H9 (cell line): ENCODE results near the gene EFCAB10. TPM values are rescaled to one million over a fixed set of nuclear protein-coding genes. Genes with fewer than 3 reads are reported as not detected.
A peak's percentile ranks its signal among the peaks of the same experiment; 100 is the strongest.

Experiments
- DNase-seq: peaks from one replicate; pipeline ENCODE4 v3.0.0-alpha.2; 2017
- H2AFZ ChIP-seq: one replicate; pipeline ENCODE4 v1.6.1; 2013; ENCODE audit warnings: mild to moderate bottlenecking, low read length, control low read depth, moderate library complexity
- H2AK5ac ChIP-seq: 2 replicates; pipeline ENCODE4 v1.6.1; 2013; ENCODE audit warnings: low read length, control low read depth, mixed read lengths; ENCODE audit not compliant: insufficient read length
- H2BK120ac ChIP-seq: one replicate; pipeline ENCODE4 v1.6.1; 2013; ENCODE audit warnings: low read depth, mild to moderate bottlenecking, low read length, control low read depth, inconsistent platforms; ENCODE audit not compliant: poor library complexity, severe bottlenecking
- H2BK12ac ChIP-seq: 2 replicates; pipeline ENCODE4 v1.6.1; 2013; ENCODE audit warnings: low read length, control low read depth, mixed read lengths, low read depth; ENCODE audit not compliant: insufficient read length
- H2BK15ac ChIP-seq: 2 replicates; pipeline ENCODE4 v1.6.1; 2013; ENCODE audit warnings: low read depth, low read length, control low read depth
- H2BK20ac ChIP-seq: one replicate; pipeline ENCODE4 v1.6.1; 2013; ENCODE audit warnings: low read depth, mild to moderate bottlenecking, low read length, control low read depth, inconsistent platforms; ENCODE audit not compliant: poor library complexity, severe bottlenecking
- H2BK5ac ChIP-seq: 2 replicates; pipeline ENCODE4 v1.6.1; 2013; ENCODE audit warnings: low read length, control low read depth, mixed read lengths; ENCODE audit not compliant: insufficient read length
- H3K14ac ChIP-seq: 2 replicates; pipeline ENCODE4 v1.6.1; 2013; ENCODE audit warnings: low read length, control low read depth; ENCODE audit not compliant: insufficient read depth
- H3K18ac ChIP-seq: 2 replicates; pipeline ENCODE4 v1.6.1; 2013; ENCODE audit warnings: low read depth, mild to moderate bottlenecking, mixed read lengths, low read length, control low read depth; ENCODE audit not compliant: insufficient read length
- H3K23ac ChIP-seq: 2 replicates; pipeline ENCODE4 v1.6.1; 2013; ENCODE audit warnings: low read length, control low read depth, mixed read lengths, low read depth; ENCODE audit not compliant: insufficient read length
- H3K23me2 ChIP-seq: 2 replicates; pipeline ENCODE4 v1.6.1; 2013; ENCODE audit warnings: low read depth, mild to moderate bottlenecking, mixed read lengths, low read length, control low read depth; ENCODE audit not compliant: insufficient read length, poor library complexity, severe bottlenecking
- H3K27ac ChIP-seq: 2 replicates; pipeline ENCODE4 v1.5.1; 2013; ENCODE audit warnings: low read length, control low read depth, mixed read lengths, low read depth; ENCODE audit not compliant: insufficient read length
- H3K27me3 ChIP-seq: 2 replicates; pipeline ENCODE4 v1.6.1; 2013; ENCODE audit warnings: low read length, control low read depth, inconsistent platforms; ENCODE audit not compliant: insufficient read depth
- H3K4ac ChIP-seq: 2 replicates; pipeline ENCODE4 v1.6.1; 2013; ENCODE audit warnings: low read depth, mild to moderate bottlenecking, control low read depth, inconsistent platforms, low read length, moderate library complexity
- H3K4me1 ChIP-seq: 2 replicates; pipeline ENCODE4 v1.6.1; 2013; ENCODE audit warnings: low read length, control low read depth, inconsistent platforms; ENCODE audit not compliant: insufficient read depth
- H3K4me2 ChIP-seq: 2 replicates; pipeline ENCODE4 v1.6.1; 2013; ENCODE audit warnings: low read length, control low read depth, mixed read lengths; ENCODE audit not compliant: insufficient read length, insufficient read depth
- H3K56ac ChIP-seq: 2 replicates; pipeline ENCODE4 v1.6.1; 2013; ENCODE audit warnings: low read depth, mild to moderate bottlenecking, mixed read lengths, low read length, control low read depth; ENCODE audit not compliant: insufficient read length
- H3K79me1 ChIP-seq: 2 replicates; pipeline ENCODE4 v1.6.1; 2013; ENCODE audit warnings: low read depth, mild to moderate bottlenecking, moderate library complexity, low read length, control low read depth, inconsistent platforms; ENCODE audit not compliant: insufficient read depth, poor library complexity, severe bottlenecking
- H3K79me2 ChIP-seq: 2 replicates; pipeline ENCODE4 v1.6.1; 2013; ENCODE audit warnings: low read length, control low read depth, inconsistent platforms; ENCODE audit not compliant: insufficient read depth
- H3K9ac ChIP-seq: 2 replicates; pipeline ENCODE4 v1.6.1; 2013; ENCODE audit warnings: low read length, control low read depth, mixed read lengths; ENCODE audit not compliant: insufficient read length; ENCODE audit errors: extremely low read depth
- H3K9me3 ChIP-seq: one replicate; pipeline ENCODE4 v1.6.1; 2013; ENCODE audit warnings: low read depth, low read length, inconsistent platforms; ENCODE audit not compliant: control insufficient read depth
- H3T11ph ChIP-seq: one replicate; pipeline ENCODE4 v1.6.1; 2013; ENCODE audit warnings: mild to moderate bottlenecking, low read length, control low read depth, inconsistent platforms
- H4K20me1 ChIP-seq: one replicate; pipeline ENCODE4 v1.6.1; 2013; ENCODE audit not compliant: control insufficient read depth, insufficient read length, insufficient read depth
- H4K5ac ChIP-seq: 2 replicates; pipeline ENCODE4 v1.6.1; 2013; ENCODE audit warnings: low read depth, mild to moderate bottlenecking, mixed read lengths, low read length, control low read depth; ENCODE audit not compliant: insufficient read length
- H4K8ac ChIP-seq: replicated peaks from 2 replicates; pipeline ENCODE4 v1.6.1; 2013; ENCODE audit warnings: low read length, control low read depth, mixed read lengths, low read depth; ENCODE audit not compliant: insufficient read length
- H4K91ac ChIP-seq: 2 replicates; pipeline ENCODE4 v1.6.1; 2013; ENCODE audit warnings: low read depth, mild to moderate bottlenecking, moderate library complexity, mixed read lengths, low read length, control low read depth; ENCODE audit not compliant: insufficient read length
- H3K27ac Mint-ChIP-seq, 3 experiments: 2 replicates in 2 of 3; 3 replicates in 1 of 3; pipeline ENCODE4 v1.8.0; 2020 to 2021; ENCODE audit warnings: mixed read lengths in 3 of 3, mild to moderate bottlenecking in 1 of 3, moderate library complexity in 1 of 3
- H3K27me3 Mint-ChIP-seq: 2 replicates; pipeline ENCODE4 v1.8.0; 2021; ENCODE audit warnings: low read depth, mild to moderate bottlenecking, moderate library complexity, mixed read lengths
- H3K36me3 Mint-ChIP-seq, 3 experiments: 2 replicates in 2 of 3; 3 replicates in 1 of 3; pipeline ENCODE4 v1.8.0; 2020 to 2021; ENCODE audit warnings: low read depth in 3 of 3, mixed read lengths in 3 of 3; ENCODE audit not compliant: insufficient read depth in 1 of 3
- H3K4me1 Mint-ChIP-seq, 2 experiments: 2 replicates each; pipeline ENCODE4 v1.8.0; 2020; ENCODE audit warnings: mixed read lengths in 2 of 2
- H3K4me3 Mint-ChIP-seq, 2 experiments: 2 replicates in 1 of 2; 3 replicates in 1 of 2; pipeline ENCODE4 v1.8.0; 2020 to 2021; ENCODE audit warnings: mild to moderate bottlenecking in 2 of 2, mixed read lengths in 2 of 2, moderate library complexity in 1 of 2
- H3K9me3 Mint-ChIP-seq, 2 experiments: 2 replicates in 1 of 2; 3 replicates in 1 of 2; pipeline ENCODE4 v1.8.0; 2020; ENCODE audit warnings: mild to moderate bottlenecking in 2 of 2, mixed read lengths in 2 of 2, moderate library complexity in 1 of 2
- CTCF ChIP-seq: fragments of 200-600 bp; sonication (generic); conservative IDR thresholded peaks from 3 replicates; pipeline ENCODE4 v1.8.0; 2021; ENCODE audit warnings: antibody characterized with exemption, mild to moderate bottlenecking
- WGBS: extraction: QIAGEN DNeasy Blood & Tissue Kit; methylation state at CpG from one replicate; pipeline ENCODE4 v1.1.7; 2013; ENCODE audit warnings: missing lambda C conversion rate, low lambda C conversion rate, mixed read lengths; ENCODE audit not compliant: insufficient read length; ENCODE audit errors: extremely low coverage; 5-methylcytosine and 5-hydroxymethylcytosine counted together
- total RNA-seq: library from RNA; stranded (reverse); gene quantifications from 2 replicates; pipeline ENCODE4 v1.2.1, GENCODE V29; 2021

The EFCAB10 gene
- total RNA-seq, 1 experiment from 2014 or later, result 1.5 TPM

GRCh38 chr7:105621176-105621575 is 39.9 kb upstream of the EFCAB10 start:
- Histone ChIP-seq H3K27me3 (no peaks in the 10 kb centered on the region), H2AK5ac (no peak overlapping the region), H3K4ac (no peak overlapping the region), H4K91ac (no peak overlapping the region), H2BK15ac (no peak overlapping the region), H3K23ac (no peak overlapping the region), H3T11ph (no peak overlapping the region), H3K4me2 (no peak overlapping the region), H4K5ac (no peak overlapping the region), H2BK20ac (no peak overlapping the region), H3K79me1 (no peaks in the 10 kb centered on the region), H3K9me3 (peaks cover 1% of the 10 kb centered on the region), H3K27ac (no peak overlapping the region), H3K23me2 (no peaks in the 10 kb centered on the region), H4K8ac (no peak overlapping the region), H4K20me1 (peaks cover 2% of the 10 kb centered on the region), H3K18ac (no peak overlapping the region), H3K14ac (no peak overlapping the region), H3K4me1 (no peaks in the 10 kb centered on the region), H2BK120ac (no peak overlapping the region), H2AFZ (no peak overlapping the region), H3K79me2 (peaks cover 4% of the 10 kb centered on the region; the same call in 1 of the 2 replicates), H3K9ac (no peak overlapping the region), H2BK12ac (no peak overlapping the region), H2BK5ac (no peak overlapping the region), H3K56ac (no peak overlapping the region)
- Mint-ChIP-seq H3K4me3 (no peak overlapping the region), H3K9me3 (peaks cover 6 to 8% of the 10 kb centered on the region in 2 experiments), H3K4me1 (peaks cover 4 to 10% of the 10 kb centered on the region in 2 experiments; a peak in 3 of 4 replicates), H3K36me3 (peaks cover 31 to 65% (median 60%) of the 10 kb centered on the region in 3 experiments), H3K27ac (peak overlapping the region in 2 of 3 experiments; percentile 32 to 59; a peak in 4 of 7 replicates), H3K27me3 (no peaks in the 10 kb centered on the region)
- TF ChIP-seq CTCF, result no peak
- WGBS, result no CpG with 5 or more reads among the region's 2 CpGs
- DNase-seq, result no peak
